PC-3 (cell line): ENCODE results near the gene SFMBT1.

Source experiments
- CTCF ChIP-seq: fragments of 300-600 bp; sonication (generic); conservative IDR thresholded peaks from 2 replicates; pipeline ENCODE4 v1.5.1; 2017; ENCODE audit warnings: antibody characterized with exemption, low read depth, mild to moderate bottlenecking, low read length
- EZH2 ChIP-seq: fragments of 300-600 bp; sonication (generic); IDR thresholded peaks from one replicate; pipeline ENCODE4 v1.6.1; 2017; ENCODE audit warnings: antibody characterized with exemption, mild to moderate bottlenecking, low read length; ENCODE audit not compliant: unreplicated experiment
- EZH2phosphoT487 ChIP-seq: fragments of 300-600 bp; sonication (generic); IDR thresholded peaks from 2 replicates; pipeline ENCODE4 v1.6.1; 2018; ENCODE audit warnings: mild to moderate bottlenecking, antibody characterized with exemption, low read length, borderline replicate concordance

- TF ChIP-seq CTCF, result 0 out of 2 replicates have a peak, but pooled peaks have one; percentile 20
- no peak for TF ChIP-seq EZH2phosphoT487
- TF ChIP-seq EZH2, result no peak
Observed at GRCh38 chr3:52959773-52960172, 86.1 kb downstream of the SFMBT1 start.
